HL-60 (cell line): ENCODE measurements around the gene DEXI.

Experiments
- DNase-seq, 2 experiments: peaks; one replicate each; pipeline ENCODE4 v3.0.0-alpha.2; 2010 to 2020; ENCODE audit warnings: low read depth in 1 of 2, low spot score in 1 of 2
- H3K27ac ChIP-seq: fragments of 250-450 bp; sonication (Bioruptor Pico); replicated peaks from 2 replicates; pipeline ENCODE4 v1.5.1; 2020; ENCODE audit warnings: mild to moderate bottlenecking, moderate library complexity
- H3K27me3 ChIP-seq: fragments of 250-450 bp; sonication (Bioruptor Pico); 2 replicates; pipeline ENCODE4 v1.5.1; 2021; ENCODE audit warnings: mild to moderate bottlenecking, moderate library complexity; ENCODE audit not compliant: insufficient read depth, poor library complexity, severe bottlenecking
- H3K4me3 ChIP-seq: replicated peaks from 2 replicates; pipeline ENCODE4 v1.5.1; 2011; ENCODE audit warnings: mild to moderate bottlenecking, control low read depth, low read length; ENCODE audit not compliant: insufficient read depth
- GABPA ChIP-seq: IDR thresholded peaks from 2 replicates; pipeline ENCODE4 v1.6.1; 2012; ENCODE audit warnings: low read depth
- POLR2AphosphoS5 ChIP-seq: IDR thresholded peaks from 2 replicates; pipeline ENCODE4 v1.6.1; 2012; ENCODE audit warnings: low read depth
- SPI1 ChIP-seq: IDR thresholded peaks from 2 replicates; pipeline ENCODE4 v1.6.1; 2012; ENCODE audit warnings: low read depth, mild to moderate bottlenecking, borderline replicate concordance
- long read RNA-seq: library from polyadenylated mRNA; unstranded; transcript quantifications from one replicate; pipeline ENCODE4 v2.0.0, GENCODE V29; 2020
- TF ChIP-seq, protein P1 (sequence below): IDR thresholded peaks from 2 replicates; pipeline ENCODE4 v1.6.1; 2012; ENCODE audit warnings: low read depth; ENCODE audit not compliant: insufficient replicate concordance
- TF ChIP-seq, protein P2 (sequence below): IDR thresholded peaks from one replicate; pipeline ENCODE4 v1.5.1; 2011; ENCODE audit warnings: low read length, control low read depth, inconsistent platforms; ENCODE audit not compliant: insufficient read depth

The DEXI gene
- long read RNA-seq, full-length matches to known transcripts, result 6 of 7 reads
- long read RNA-seq, partial matches to known transcripts, result 0 of 7 reads
- long read RNA-seq, other reads (novel, unspliced or antisense), result 1 of 7 reads

DNA sequence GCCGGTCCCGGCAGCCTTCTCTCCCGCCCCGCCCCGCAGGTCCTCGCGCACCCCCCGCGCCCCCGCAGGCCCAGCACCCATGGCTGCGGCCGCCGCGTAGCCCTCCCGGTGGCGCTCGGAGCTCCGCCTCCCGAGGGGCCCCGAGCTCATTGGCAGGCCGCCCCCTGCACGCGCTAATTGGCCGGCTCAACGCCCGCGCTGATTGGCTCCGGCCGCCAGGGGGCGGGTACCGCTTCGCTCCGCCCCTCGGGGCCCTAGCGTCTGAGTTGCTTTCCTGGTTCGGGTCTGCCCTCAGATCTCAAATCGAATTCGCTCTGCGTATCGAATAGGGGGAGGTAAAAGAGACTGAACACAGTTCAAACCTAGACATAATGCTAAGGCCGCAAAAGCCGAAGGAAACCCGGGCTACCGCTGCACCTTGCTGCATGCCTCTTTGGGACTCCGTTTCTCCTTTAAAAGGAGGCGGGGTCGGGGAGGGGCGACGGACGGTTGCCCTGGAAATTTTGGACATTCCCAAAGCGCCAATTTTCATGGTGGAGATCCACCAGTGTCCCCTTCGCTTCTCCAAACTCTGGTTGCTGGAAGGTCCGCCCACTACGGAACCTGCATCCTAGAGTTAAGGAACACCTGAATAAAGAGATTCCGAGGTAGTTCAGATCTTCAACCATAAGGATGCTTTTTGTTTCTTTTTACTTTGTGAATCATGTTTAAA, at the start of gene DEXI:
Gene DEXI (minus strand): TSS at position 117 of the 712 bp plus-strand sequence. CDS start 463 bp downstream, outside the sequence.
- Histone ChIP-seq H3K27me3 (no peaks in the 10 kb centered on the region), H3K4me3 (peak within 1 kb of the TSS; percentile 69), H3K27ac (peak within 1 kb of the TSS; percentile 70)
- DNase-seq, result peak; percentile 84 to 89
- TF ChIP-seq GABPA, result no peak
- TF ChIP-seq POLR2AphosphoS5, result peak; percentile 31; the same call in 1 of the 2 replicates
- TF ChIP-seq, protein P1, sequence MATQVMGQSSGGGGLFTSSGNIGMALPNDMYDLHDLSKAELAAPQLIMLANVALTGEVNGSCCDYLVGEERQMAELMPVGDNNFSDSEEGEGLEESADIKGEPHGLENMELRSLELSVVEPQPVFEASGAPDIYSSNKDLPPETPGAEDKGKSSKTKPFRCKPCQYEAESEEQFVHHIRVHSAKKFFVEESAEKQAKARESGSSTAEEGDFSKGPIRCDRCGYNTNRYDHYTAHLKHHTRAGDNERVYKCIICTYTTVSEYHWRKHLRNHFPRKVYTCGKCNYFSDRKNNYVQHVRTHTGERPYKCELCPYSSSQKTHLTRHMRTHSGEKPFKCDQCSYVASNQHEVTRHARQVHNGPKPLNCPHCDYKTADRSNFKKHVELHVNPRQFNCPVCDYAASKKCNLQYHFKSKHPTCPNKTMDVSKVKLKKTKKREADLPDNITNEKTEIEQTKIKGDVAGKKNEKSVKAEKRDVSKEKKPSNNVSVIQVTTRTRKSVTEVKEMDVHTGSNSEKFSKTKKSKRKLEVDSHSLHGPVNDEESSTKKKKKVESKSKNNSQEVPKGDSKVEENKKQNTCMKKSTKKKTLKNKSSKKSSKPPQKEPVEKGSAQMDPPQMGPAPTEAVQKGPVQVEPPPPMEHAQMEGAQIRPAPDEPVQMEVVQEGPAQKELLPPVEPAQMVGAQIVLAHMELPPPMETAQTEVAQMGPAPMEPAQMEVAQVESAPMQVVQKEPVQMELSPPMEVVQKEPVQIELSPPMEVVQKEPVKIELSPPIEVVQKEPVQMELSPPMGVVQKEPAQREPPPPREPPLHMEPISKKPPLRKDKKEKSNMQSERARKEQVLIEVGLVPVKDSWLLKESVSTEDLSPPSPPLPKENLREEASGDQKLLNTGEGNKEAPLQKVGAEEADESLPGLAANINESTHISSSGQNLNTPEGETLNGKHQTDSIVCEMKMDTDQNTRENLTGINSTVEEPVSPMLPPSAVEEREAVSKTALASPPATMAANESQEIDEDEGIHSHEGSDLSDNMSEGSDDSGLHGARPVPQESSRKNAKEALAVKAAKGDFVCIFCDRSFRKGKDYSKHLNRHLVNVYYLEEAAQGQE, result peak; percentile 16
- no peak for TF ChIP-seq SPI1

DNA sequence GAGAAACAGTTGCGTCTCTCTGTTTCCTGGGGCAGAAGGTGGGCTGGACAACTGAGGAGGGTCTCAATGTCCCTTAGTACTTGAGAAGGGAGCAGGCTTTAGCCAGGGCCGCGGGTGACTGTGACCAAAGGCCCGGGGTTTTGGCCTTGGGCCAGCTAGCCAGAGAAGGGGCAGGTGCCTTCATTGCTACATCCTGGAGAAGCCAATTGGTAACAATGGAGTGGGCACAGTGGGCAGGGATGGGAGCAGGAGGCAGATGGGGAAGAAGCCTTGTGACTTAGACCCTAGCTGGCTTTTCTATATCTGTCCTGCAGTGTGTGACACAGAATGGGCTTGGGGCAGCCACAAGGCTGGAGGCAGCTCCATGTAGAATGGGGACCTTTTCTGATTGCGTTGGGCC, 48.1 kb upstream of the DEXI start:
- no peak for DNase-seq
- no peak overlapping the region for H3K27ac ChIP-seq
- no peaks in the 10 kb centered on the region for H3K27me3 ChIP-seq
- H3K4me3 ChIP-seq, result no peak overlapping the region
- TF ChIP-seq, protein P2, sequence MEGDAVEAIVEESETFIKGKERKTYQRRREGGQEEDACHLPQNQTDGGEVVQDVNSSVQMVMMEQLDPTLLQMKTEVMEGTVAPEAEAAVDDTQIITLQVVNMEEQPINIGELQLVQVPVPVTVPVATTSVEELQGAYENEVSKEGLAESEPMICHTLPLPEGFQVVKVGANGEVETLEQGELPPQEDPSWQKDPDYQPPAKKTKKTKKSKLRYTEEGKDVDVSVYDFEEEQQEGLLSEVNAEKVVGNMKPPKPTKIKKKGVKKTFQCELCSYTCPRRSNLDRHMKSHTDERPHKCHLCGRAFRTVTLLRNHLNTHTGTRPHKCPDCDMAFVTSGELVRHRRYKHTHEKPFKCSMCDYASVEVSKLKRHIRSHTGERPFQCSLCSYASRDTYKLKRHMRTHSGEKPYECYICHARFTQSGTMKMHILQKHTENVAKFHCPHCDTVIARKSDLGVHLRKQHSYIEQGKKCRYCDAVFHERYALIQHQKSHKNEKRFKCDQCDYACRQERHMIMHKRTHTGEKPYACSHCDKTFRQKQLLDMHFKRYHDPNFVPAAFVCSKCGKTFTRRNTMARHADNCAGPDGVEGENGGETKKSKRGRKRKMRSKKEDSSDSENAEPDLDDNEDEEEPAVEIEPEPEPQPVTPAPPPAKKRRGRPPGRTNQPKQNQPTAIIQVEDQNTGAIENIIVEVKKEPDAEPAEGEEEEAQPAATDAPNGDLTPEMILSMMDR, result no peak
- TF ChIP-seq SPI1, result no peak
- TF ChIP-seq GABPA, result no peak
- no peak for TF ChIP-seq POLR2AphosphoS5
- TF ChIP-seq, protein P1, result no peak

DNA sequence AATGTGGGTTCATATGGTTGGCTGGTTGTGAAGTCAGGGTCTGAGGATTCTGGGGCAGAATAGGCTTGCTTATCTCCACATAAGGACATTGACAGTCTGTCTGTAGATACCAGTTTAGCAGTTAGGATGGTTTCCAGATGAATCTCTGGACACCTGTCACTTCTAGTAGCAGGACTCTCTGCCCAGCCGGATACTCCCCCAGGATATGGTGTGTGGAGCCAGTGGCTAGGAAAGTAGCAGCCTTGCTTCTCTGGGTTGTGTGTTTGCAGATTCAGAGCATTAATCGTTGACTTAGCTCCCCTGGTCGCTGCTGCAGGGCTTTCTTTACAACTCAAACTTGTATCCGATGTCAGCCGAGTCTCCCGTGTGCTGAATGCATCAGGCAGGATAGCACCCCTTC, 47.3 kb upstream of the DEXI start:
- TF ChIP-seq GABPA (no peak), POLR2AphosphoS5 (no peak), SPI1 (no peak)
- TF ChIP-seq, protein P2, result no peak
- TF ChIP-seq, protein P1, result no peak
- Histone ChIP-seq H3K27me3 (no peaks in the 10 kb centered on the region), H3K27ac (no peak overlapping the region), H3K4me3 (no peak overlapping the region)
- no peak for DNase-seq
